NCI-H2227 (cell line): ENCODE results near the gene NFKBIE.
"Not testable (repeated sequence)": the region's sequence is repeated elsewhere in the genome, so short reads cannot be mapped to it uniquely, and the experiment has no call there.

Experiments
- DNase-seq: peaks from one replicate; lab custom pipeline; 2025; ENCODE audit not compliant: unreplicated experiment; lab: John Stamatoyannopoulos, UW

The NFKBIE gene

GRCh38 chr6:44245912-44246662 is 19.3 kb downstream of the NFKBIE start:
- peak; percentile 86 for DNase-seq

- no peak for DNase-seq
These were observed 19.9 kb downstream of the NFKBIE start for GRCh38 chr6:44245391-44245911.

GRCh38 chr6:44243345-44243744 is 22.0 kb downstream of the NFKBIE start:
- no peak for DNase-seq

- no peak for DNase-seq
These were observed 26.5 kb downstream of the NFKBIE start for GRCh38 chr6:44238687-44239350.

GRCh38 chr6:44237813-44238433 is 27.4 kb downstream of the NFKBIE start:
- peak; percentile 82 for DNase-seq

GRCh38 chr6:44237021-44237812 is 28.1 kb downstream of the NFKBIE start:
- DNase-seq = peak; percentile 72

- no peak for DNase-seq
These were observed 29.3 kb downstream of the NFKBIE start for GRCh38 chr6:44235891-44236516.

- DNase-seq = no peak
These were observed 30.1 kb downstream of the NFKBIE start for GRCh38 chr6:44235269-44235668.

GRCh38 chr6:44234101-44235025 is 31.0 kb downstream of the NFKBIE start:
- peak; percentile 48 for DNase-seq

- no peak for DNase-seq
These were observed 31.7 kb downstream of the NFKBIE start for GRCh38 chr6:44233567-44234100.

GRCh38 chr6:44232676-44233566 is 32.4 kb downstream of the NFKBIE start:
- no peak for DNase-seq

- DNase-seq = not testable (repeated sequence)
These were observed 33.9 kb downstream of the NFKBIE start for GRCh38 chr6:44231426-44231825.

- no peak for DNase-seq
These were observed 35.2 kb downstream of the NFKBIE start for GRCh38 chr6:44230034-44230675.

GRCh38 chr6:44229376-44230033 is 35.8 kb downstream of the NFKBIE start:
- DNase-seq = no peak

- DNase-seq = no peak
These were observed 36.5 kb downstream of the NFKBIE start for GRCh38 chr6:44228836-44229235.

GRCh38 chr6:44228433-44228832 is 36.9 kb downstream of the NFKBIE start:
- DNase-seq = no peak

- no peak for DNase-seq
These were observed 37.3 kb downstream of the NFKBIE start for GRCh38 chr6:44228031-44228430.
